Stimulated activated naive CD8-positive, alpha-beta T cell treated with anti-CD3 and anti-CD28 coated beads, Interleukin-15, Interleukin-2, amounts not matched to agents 100 ng/mL and 50 ng/mL, for 24 hours (primary cell): Measurements from ENCODE around the gene MN1.

Experiments used
- H3K27ac Mint-ChIP-seq: one replicate; pipeline ENCODE4 v1.8.0; 2021; ENCODE audit warnings: mild to moderate bottlenecking, mixed read lengths
- H3K27me3 Mint-ChIP-seq: one replicate; pipeline ENCODE4 v1.8.0; 2021; ENCODE audit warnings: mixed read lengths
- H3K36me3 Mint-ChIP-seq: one replicate; pipeline ENCODE4 v1.8.0; 2021; ENCODE audit warnings: low read depth, mixed read lengths
- H3K4me1 Mint-ChIP-seq: one replicate; pipeline ENCODE4 v1.8.0; 2021; ENCODE audit warnings: low read depth, mixed read lengths
- H3K4me3 Mint-ChIP-seq: one replicate; pipeline ENCODE4 v1.8.0; 2021; ENCODE audit warnings: mild to moderate bottlenecking, mixed read lengths
- H3K9me3 Mint-ChIP-seq: one replicate; pipeline ENCODE4 v1.8.0; 2021; ENCODE audit warnings: mixed read lengths

MN1 gene

GRCh38 chr22:27797520-27798391 lies 3.8 kb downstream of the MN1 start:
- H3K27ac Mint-ChIP-seq = no peak overlapping the region
- peaks cover 7% of the 10 kb centered on the region for H3K4me1 Mint-ChIP-seq
- no peaks in the 10 kb centered on the region for H3K9me3 Mint-ChIP-seq
- H3K27me3 Mint-ChIP-seq = peaks cover 7% of the 10 kb centered on the region
- no peak overlapping the region for H3K4me3 Mint-ChIP-seq
- no peaks in the 10 kb centered on the region for H3K36me3 Mint-ChIP-seq

DNA sequence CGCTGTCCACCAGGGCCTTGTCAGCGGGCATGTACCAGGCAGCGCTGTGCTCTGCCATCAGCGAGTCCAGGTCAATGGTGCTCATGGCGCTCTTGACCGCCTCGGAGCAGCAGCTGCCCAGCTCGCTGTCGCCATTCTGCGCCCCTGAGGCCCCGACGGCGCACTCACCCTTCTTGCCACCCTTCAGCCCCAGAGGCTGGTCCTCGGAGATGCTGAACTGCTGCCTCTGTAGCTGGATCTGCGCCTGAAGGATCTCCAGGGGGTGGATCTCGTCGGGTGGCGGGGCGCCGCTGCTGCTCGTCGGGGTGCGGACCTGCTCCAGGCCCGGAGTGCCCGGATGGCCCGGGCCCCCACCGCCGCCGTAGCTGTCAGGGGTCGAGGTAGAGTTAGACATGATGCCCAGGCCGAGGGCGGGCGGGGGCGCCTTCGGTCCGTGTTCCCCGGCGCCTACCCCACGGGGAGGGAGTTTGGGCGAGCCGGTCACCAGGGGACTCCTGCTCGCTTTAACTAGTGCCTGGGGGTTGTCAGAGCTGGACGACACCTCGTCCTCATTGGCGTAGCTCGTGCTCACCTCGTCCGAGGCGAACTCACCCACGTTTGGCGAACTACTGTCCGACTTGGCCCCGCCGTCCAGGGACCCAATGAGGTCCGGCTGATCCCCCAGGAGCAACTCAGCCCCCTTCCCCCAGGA lies 4.6 kb downstream of the MN1 start:
- no peaks in the 10 kb centered on the region for H3K36me3 Mint-ChIP-seq
- no peaks in the 10 kb centered on the region for H3K27me3 Mint-ChIP-seq
- H3K4me3 Mint-ChIP-seq = no peak overlapping the region
- H3K27ac Mint-ChIP-seq = no peak overlapping the region
- H3K4me1 Mint-ChIP-seq = no peaks in the 10 kb centered on the region
- no peaks in the 10 kb centered on the region for H3K9me3 Mint-ChIP-seq

DNA sequence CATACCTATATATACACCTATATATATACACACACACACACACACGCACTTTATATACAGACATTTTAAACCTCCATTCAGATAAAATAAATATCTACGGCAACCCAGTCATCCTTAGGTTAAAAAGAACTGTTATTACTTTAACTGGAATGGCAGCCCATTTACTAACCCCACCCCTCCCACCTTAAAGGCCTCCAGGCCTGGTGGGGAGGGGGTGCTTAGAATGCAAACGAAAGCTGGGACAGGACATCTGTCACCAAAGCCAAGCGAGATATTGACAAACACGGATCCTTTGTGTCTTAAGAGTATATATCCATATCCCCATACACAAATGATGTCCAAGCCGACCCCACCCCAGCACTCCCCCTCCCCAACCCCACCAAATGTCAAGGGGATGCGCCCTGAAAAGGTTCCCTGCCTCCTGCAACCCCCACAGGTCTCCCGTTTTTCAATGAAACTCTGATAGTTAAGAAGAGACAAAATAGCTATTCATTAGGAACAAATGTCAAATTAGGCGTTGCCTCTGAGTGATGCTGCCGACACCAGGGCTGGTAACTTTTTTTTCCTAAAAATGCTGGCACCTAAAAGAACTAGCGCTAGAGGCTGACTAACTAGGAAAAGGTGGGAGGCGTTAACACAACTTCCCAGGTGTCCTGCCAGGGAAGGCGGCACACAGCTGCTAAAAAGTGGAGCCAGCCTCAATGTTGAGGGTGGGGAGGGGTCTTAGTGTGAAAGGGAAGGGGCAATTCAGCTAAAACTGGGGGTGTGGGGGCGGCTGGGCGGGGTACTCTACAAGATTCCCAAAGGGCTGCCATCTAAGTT lies 5.6 kb downstream of the MN1 start:
- no peak overlapping the region for H3K27ac Mint-ChIP-seq
- no peaks in the 10 kb centered on the region for H3K27me3 Mint-ChIP-seq
- no peaks in the 10 kb centered on the region for H3K36me3 Mint-ChIP-seq
- no peaks in the 10 kb centered on the region for H3K4me1 Mint-ChIP-seq
- no peak overlapping the region for H3K4me3 Mint-ChIP-seq
- no peaks in the 10 kb centered on the region for H3K9me3 Mint-ChIP-seq

DNA sequence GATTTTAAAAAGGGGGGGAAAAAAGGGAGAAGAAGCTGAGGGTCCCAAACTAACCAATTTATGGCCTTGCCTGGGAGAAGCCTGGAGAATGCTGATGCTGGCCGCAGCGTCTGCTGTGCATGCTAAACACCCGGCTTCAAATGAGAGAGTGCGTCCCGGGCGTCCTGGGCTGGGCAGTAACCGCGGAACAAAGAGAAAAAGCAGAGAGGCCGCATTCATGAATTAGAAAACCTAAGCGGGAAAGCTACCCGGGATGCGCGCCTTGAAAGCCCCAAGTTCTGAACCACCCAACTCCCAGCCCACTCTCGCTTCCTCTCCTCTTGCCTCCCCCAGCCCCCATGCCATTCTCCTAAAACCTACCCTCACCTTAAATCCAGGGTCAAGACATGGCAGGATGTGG lies 6.5 kb downstream of the MN1 start:
- no peak overlapping the region for H3K27ac Mint-ChIP-seq
- no peaks in the 10 kb centered on the region for H3K9me3 Mint-ChIP-seq
- H3K27me3 Mint-ChIP-seq = no peaks in the 10 kb centered on the region
- H3K4me1 Mint-ChIP-seq = no peaks in the 10 kb centered on the region
- no peaks in the 10 kb centered on the region for H3K36me3 Mint-ChIP-seq
- no peak overlapping the region for H3K4me3 Mint-ChIP-seq

DNA sequence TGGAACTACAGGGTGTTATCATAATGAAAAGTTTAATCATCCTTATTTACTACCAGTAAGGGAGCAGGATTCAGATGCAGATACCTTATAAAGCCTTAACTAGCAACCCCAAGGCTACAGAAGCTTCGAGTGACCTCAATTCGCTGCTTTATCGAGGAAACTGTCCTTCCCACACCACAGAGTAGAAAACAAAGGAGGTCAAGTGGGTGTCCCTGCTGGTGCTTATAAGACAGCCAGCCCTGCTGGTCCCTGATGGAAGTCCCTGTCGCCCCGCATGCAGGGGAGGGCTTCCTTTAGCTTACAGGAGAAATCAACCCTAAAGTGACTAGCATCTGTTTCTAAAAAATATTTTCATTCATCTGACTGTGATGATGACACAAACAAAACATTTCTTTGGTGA lies 7.3 kb downstream of the MN1 start:
- Mint-ChIP-seq H3K9me3 (no peaks in the 10 kb centered on the region), H3K4me3 (no peak overlapping the region), H3K27ac (no peak overlapping the region), H3K36me3 (no peaks in the 10 kb centered on the region), H3K27me3 (no peaks in the 10 kb centered on the region), H3K4me1 (no peaks in the 10 kb centered on the region)

DNA sequence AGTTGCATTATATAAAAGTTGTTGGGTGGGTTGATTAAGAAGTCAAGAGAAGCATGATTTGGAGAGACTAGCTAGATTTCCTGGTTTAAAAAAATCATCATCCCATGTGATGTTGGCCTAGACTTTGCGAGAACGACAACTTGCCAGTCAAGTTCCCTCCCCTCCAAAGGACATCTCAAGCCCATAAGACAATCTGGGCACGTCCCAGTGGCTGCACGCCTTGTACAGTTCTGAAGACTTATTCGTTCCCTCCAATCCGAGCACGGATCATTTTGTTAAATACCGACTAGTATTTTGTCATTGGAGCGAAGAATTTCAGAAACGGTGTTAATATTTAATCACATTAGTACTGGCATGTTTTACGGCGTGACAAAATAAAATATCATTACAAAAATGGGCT lies 8.0 kb downstream of the MN1 start:
- Mint-ChIP-seq H3K27ac (no peak overlapping the region), H3K9me3 (no peaks in the 10 kb centered on the region), H3K36me3 (no peaks in the 10 kb centered on the region), H3K4me3 (no peak overlapping the region), H3K27me3 (no peaks in the 10 kb centered on the region), H3K4me1 (no peaks in the 10 kb centered on the region)

DNA sequence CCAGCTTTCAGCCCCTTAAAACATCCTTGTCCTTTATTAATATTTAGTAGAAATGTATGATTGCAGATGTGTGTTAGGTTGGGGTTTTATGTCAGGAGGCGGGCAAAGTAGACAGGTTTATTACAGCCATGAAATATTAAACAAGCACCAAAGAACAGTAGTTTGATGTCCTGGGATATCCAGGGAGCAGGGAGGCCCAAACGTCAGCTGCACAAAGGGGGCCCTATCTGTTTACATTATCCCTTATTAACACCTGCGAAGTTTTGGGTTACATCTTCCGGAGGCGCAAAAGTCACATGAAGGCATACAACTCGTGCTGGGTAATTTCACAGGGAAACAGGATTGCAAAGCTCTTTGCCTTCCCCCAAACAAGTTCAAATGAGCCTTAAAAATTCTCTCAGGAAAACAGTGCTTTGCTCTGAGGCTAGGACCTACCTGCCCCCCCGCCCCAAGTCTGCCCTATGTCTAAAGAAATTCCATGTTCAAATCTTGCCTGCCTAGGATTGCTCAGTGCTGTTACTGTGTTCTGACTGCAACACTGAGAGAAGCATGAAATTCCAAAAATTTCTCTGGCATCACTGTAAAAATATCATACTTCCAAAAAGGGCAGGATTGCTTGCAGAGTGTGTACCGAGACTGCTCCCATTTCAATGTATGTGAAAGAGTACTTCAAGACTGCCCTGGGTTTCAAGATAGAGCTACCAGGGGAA lies 8.9 kb downstream of the MN1 start:
- no peak overlapping the region for H3K27ac Mint-ChIP-seq
- no peaks in the 10 kb centered on the region for H3K27me3 Mint-ChIP-seq
- no peaks in the 10 kb centered on the region for H3K4me1 Mint-ChIP-seq
- no peaks in the 10 kb centered on the region for H3K9me3 Mint-ChIP-seq
- H3K36me3 Mint-ChIP-seq = no peaks in the 10 kb centered on the region
- H3K4me3 Mint-ChIP-seq = no peak overlapping the region

- Mint-ChIP-seq H3K4me3 (no peak overlapping the region), H3K9me3 (no peaks in the 10 kb centered on the region), H3K36me3 (no peaks in the 10 kb centered on the region), H3K27me3 (peaks cover 2% of the 10 kb centered on the region), H3K4me1 (no peaks in the 10 kb centered on the region), H3K27ac (no peak overlapping the region)
These were observed 9.7 kb downstream of the MN1 start for GRCh38 chr22:27791859-27792241.

GRCh38 chr22:27791159-27791858 lies 10.2 kb downstream of the MN1 start:
- Mint-ChIP-seq H3K4me3 (no peak overlapping the region), H3K36me3 (no peaks in the 10 kb centered on the region), H3K9me3 (no peaks in the 10 kb centered on the region)

DNA sequence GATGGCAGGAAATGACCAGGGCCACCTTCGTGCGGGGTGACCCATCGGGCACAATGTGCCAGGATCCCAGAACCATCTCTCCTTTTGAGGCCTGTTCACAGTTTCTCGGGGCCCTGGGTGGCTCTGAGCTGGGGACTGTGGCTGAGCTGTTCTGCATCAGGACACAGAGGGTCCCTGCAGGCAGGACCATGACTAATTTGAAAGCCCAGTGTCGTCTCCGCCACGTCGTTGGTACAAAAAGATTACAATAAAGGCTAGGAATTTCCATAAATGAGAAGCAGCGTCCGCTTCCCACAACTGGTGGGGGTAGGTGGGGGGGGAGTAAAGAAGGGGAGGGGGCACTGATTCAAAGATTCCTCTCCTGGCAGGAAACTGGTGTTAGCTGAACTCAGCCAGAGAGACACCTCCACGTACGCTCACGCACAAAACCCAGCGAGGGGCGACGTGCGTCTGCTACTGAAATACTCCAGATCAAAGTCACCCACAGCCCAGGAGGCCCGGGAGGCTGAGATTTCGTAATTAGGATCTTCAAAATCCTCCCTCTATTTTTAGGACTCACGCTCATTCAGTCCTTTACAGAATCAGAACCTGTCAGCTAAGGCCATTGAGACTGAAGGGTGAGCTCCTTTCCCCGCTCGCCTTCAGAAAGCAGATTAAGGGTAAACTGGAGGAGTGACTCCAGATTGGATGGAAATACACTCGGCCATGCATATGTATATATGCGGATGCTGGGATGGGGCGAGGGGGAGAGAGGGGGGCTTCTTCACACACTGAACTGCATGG lies 11.0 kb downstream of the MN1 start:
- peaks cover 4% of the 10 kb centered on the region for H3K27me3 Mint-ChIP-seq
- no peaks in the 10 kb centered on the region for H3K4me1 Mint-ChIP-seq
- no peaks in the 10 kb centered on the region for H3K9me3 Mint-ChIP-seq
- no peak overlapping the region for H3K4me3 Mint-ChIP-seq
- no peak overlapping the region for H3K27ac Mint-ChIP-seq
- no peaks in the 10 kb centered on the region for H3K36me3 Mint-ChIP-seq

More at GRCh38 chr22:27791159-27791858, 10.2 kb downstream of the MN1 start:
- Mint-ChIP-seq H3K27ac (no peak overlapping the region), H3K4me1 (no peaks in the 10 kb centered on the region), H3K27me3 (peaks cover 4% of the 10 kb centered on the region)

DNA sequence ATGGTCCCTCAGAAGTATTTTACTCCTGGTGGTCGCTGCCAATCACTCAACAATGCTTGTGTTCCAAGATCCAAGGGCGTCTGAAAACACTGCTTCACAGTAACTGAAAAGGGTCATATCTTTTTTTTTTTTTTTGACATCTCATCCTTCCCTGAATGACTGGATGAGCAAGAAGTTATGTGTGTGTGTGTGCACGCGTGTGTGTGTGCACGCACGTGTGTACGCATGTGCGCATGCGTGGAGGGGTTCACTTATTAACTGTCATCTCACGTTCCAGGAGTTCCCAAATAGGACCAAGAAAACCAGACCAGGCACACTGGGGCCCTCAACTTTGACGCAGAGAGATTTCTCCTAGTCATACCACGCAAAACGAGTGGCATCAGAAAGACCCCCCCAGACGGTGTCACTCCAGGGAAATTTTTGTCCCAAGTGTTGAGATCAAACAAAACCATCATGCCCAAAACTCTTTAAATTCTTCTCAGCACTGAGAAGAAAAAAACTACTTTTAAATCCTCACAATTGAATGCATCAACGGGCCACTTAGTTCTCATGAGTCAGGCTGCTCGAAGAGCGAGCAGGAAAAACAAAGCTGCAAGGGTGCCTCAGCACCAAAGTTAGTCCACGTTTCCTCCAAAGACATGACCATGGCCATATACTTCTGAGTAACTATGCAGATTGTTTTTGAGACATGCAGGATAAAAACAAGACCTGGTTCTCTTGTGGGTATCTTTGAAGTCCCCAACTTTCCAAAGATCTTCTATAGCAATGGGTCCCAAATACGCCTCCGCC lies 12.9 kb downstream of the MN1 start:
- Mint-ChIP-seq H3K4me1 (no peaks in the 10 kb centered on the region), H3K36me3 (no peaks in the 10 kb centered on the region), H3K27ac (no peak overlapping the region), H3K9me3 (no peaks in the 10 kb centered on the region), H3K4me3 (no peak overlapping the region), H3K27me3 (peaks cover 4% of the 10 kb centered on the region)

DNA sequence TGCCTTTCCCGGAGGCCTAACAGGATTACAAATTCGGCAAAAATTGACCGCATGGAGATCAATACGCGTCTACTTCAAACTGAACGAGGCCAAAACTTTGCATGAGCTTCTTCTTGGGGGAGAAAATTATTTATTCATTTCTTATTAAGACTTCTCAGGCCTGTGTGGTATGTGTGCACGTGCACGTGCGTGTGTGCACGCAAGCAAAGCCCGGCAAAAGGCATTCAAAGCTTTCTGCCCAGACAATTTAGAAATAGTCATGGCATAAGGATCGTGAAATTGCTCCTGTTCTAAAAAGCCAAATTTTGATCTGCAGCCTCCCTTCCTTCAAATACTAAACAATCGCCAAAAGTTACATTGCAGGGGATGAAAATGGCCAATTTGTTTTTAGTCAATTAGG lies 14.6 kb downstream of the MN1 start:
- no peaks in the 10 kb centered on the region for H3K9me3 Mint-ChIP-seq
- no peaks in the 10 kb centered on the region for H3K36me3 Mint-ChIP-seq
- H3K27ac Mint-ChIP-seq = no peak overlapping the region
- H3K4me3 Mint-ChIP-seq = no peak overlapping the region
- H3K4me1 Mint-ChIP-seq = no peaks in the 10 kb centered on the region
- peaks cover 4% of the 10 kb centered on the region for H3K27me3 Mint-ChIP-seq

DNA sequence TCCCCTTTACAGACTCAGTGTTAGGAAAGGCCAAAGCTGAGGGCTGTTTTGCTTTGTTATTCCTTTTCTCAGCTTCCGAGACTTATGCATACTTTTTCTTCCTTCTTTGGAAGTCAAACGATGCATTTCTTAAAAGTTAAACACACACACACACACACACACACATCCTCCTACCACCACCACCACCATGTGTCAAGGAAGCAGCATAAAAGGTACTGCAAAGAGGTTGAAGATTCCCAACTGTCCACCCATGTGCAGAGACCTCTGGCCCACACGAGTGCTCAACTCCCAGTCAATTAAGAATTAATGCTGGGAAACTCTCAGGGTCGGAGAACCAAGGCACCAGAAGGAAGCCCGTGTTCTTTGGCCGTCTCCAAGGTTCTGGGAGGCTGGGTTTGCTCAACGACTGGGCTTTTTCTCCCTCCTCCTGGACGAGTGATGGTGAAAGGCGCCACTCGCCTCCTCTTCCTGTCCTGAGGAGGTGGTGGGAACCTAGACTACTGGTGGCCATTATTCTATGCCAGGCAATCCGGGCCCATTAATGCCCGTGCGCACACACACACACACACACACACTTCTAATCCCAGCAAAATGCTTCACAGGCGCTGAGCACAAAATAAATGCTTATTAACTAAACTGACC lies 15.1 kb downstream of the MN1 start:
- H3K4me1 Mint-ChIP-seq = no peaks in the 10 kb centered on the region
- H3K9me3 Mint-ChIP-seq = no peaks in the 10 kb centered on the region

More for the DNA sequence above, 15.1 kb downstream of the MN1 start:
- Mint-ChIP-seq H3K27me3 (peaks cover 4% of the 10 kb centered on the region), H3K36me3 (no peaks in the 10 kb centered on the region), H3K27ac (no peak overlapping the region), H3K4me3 (no peak overlapping the region)
